Measurements from ENCODE around the gene ADGRA1.

The ADGRA1 gene

GRCh38 chr10:133087045-133087678 is 562 bp upstream of the ADGRA1 start:
- TF ChIP-seq, protein P1, sequence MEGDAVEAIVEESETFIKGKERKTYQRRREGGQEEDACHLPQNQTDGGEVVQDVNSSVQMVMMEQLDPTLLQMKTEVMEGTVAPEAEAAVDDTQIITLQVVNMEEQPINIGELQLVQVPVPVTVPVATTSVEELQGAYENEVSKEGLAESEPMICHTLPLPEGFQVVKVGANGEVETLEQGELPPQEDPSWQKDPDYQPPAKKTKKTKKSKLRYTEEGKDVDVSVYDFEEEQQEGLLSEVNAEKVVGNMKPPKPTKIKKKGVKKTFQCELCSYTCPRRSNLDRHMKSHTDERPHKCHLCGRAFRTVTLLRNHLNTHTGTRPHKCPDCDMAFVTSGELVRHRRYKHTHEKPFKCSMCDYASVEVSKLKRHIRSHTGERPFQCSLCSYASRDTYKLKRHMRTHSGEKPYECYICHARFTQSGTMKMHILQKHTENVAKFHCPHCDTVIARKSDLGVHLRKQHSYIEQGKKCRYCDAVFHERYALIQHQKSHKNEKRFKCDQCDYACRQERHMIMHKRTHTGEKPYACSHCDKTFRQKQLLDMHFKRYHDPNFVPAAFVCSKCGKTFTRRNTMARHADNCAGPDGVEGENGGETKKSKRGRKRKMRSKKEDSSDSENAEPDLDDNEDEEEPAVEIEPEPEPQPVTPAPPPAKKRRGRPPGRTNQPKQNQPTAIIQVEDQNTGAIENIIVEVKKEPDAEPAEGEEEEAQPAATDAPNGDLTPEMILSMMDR (conservative IDR thresholded peaks at IDR 0.05; ENCODE audit: control insufficient read depth, insufficient read depth, low read depth, low read length), result no peak
- DNase-seq (ENCODE audit: low read depth), result no peak
- H3K4me3 ChIP-seq (ENCODE audit: control insufficient read depth, low read depth, low read length), result no peak overlapping the region

DNA sequence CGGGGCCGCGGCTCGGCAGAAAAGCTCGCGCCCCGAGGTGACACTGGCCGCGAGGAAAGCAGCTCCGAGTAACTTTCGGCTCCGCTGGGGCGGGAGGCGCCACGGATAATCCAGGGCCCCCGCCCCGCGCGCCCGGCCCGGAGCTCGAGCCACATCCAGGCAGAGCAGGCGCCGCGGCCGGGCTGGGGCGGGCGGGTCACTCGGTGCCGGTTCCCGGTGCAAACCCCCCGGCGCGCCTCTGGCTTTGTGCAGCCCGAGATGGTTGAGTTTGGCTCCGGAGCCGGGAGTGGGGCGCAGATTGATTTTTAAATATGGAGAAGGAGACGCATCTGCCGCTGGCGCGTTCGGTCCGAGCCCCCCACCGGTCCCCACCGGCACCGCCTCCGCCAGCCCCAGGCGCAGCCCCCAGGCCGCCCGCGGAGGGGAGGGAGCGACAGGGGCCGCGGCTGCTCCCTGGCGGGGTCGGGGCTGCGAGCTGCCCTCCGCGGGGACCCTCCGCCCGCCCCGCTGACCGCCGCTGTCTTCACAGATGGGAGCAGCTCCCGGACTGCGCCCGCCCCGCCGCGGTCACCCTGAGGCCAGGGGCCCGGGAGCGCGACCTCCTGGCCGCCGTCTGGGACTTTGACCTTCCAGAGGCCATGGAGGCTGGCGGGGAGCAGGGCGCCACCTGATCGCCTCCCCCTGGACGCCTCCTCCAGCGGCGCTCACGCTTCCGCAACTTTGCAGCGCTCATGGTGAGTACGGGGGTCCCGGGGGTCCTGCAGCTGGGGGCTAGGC is 643 bp downstream of the ADGRA1 start:
- no peak for DNase-seq (ENCODE audit: low read depth)
- TF ChIP-seq, protein P1 (conservative IDR thresholded peaks at IDR 0.05; ENCODE audit: control insufficient read depth, insufficient read depth, low read depth, low read length), result no peak
- H3K4me3 ChIP-seq (ENCODE audit: control insufficient read depth, low read depth, low read length), result no peak overlapping the region

DNA sequence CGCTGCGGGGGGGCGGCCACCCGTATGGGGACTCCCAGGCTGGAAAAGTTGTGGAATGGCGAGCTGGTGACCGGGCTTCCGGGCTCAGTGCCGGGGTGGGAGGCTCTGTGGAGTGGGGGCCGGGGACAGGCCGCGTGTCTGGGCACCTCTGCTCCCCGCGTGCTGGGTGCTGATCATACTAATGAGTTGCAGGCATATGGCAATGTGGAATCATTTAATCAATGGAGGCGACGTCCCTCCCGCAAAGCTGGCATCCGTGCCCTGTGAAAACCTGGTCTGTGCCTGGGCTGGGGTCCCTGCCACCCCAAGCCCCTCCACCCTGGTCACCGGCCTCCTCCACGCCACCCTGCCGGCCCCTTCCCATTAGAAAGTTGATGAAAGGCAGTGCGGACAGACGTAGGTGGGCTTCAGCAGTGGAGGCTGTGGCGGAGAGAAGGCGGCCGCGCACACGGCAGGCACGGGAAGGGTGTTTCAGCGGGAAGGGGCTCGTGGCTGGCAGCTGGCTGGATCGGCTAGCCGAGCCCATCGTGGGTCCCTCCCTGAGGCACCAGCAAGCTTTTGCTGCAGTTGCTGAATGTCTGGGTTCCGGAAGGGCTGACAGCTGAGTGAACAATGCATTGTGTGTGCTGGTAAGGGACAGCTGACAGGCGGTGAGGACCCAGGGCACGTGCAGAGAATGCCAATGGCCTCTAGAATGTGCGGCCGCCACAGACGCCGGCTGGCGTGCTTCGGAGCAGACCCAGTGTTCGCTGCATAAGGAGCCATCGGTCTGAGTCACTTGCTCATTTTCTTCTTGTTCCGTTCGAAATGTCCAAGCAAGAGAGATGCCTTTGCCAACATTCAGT is 1.5 kb downstream of the ADGRA1 start:
- no peak overlapping the region for H3K4me3 ChIP-seq (ENCODE audit: control insufficient read depth, low read depth, low read length)
- TF ChIP-seq, protein P1 (conservative IDR thresholded peaks at IDR 0.05; ENCODE audit: control insufficient read depth, insufficient read depth, low read depth, low read length), result no peak
- no peak for DNase-seq (ENCODE audit: low read depth)

DNA sequence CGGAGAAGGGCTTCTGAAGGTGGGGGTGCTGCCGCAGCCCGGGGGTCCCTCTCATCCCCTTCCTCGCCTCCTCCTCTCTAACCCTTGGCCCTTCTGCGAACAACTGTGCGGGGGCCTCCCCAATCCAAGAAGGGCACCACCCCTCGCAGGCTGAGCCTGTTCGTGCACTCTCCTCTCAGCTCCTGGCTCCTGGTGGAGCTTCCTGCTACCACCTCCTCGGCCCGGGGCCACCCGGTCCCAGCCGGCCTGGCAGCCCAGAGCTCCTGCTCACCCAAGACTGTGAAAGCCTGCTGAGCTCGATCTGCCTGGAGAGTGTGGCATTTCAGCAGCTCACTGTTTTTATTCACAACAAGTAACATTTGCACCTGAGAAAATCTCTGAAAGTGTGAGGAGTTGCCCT is 2.4 kb downstream of the ADGRA1 start:
- no peak for DNase-seq (ENCODE audit: low read depth)
- H3K4me3 ChIP-seq (ENCODE audit: control insufficient read depth, low read depth, low read length), result no peak overlapping the region

DNA sequence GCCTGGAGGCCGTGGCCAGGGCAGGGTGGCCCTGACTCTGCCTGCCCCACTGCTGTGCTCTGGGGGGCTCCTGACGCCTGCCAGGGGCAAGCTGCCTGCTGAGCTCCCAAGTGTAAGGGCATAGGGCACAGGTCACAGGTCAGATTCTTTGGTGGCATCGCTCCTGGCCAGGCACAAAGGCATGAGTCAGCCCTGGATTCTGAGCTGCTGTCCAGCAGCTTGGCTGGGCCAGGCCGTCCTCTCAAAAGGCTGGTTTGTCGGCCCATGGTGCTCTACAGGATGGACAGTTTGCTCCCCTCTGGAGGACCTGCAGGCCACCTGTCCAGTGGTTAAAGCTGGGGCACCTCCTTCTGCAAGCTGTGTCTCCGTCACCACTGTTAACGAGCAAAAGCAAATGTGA is 2.9 kb downstream of the ADGRA1 start:
- TF ChIP-seq, protein P1 (conservative IDR thresholded peaks at IDR 0.05; ENCODE audit: control insufficient read depth, insufficient read depth, low read depth, low read length), result no peak
- H3K4me3 ChIP-seq (ENCODE audit: control insufficient read depth, low read depth, low read length), result no peak overlapping the region
- DNase-seq (ENCODE audit: low read depth), result no peak

More for the DNA sequence above, 2.4 kb downstream of the ADGRA1 start:
- TF ChIP-seq, protein P1 (conservative IDR thresholded peaks at IDR 0.05; ENCODE audit: control insufficient read depth, insufficient read depth, low read depth, low read length), result no peak

- TF ChIP-seq, protein P1 (conservative IDR thresholded peaks at IDR 0.05; ENCODE audit: control insufficient read depth, insufficient read depth, low read depth, low read length), result no peak
- no peak overlapping the region for H3K4me3 ChIP-seq (ENCODE audit: control insufficient read depth, low read depth, low read length)
- DNase-seq (ENCODE audit: low read depth), result no peak
Measured at GRCh38 chr10:133091316-133091715, 3.6 kb downstream of the ADGRA1 start.
